A549 (cell line): Measurements from ENCODE around the gene KRT81. TPM values are rescaled to one million over a fixed set of nuclear protein-coding genes. Genes with fewer than 3 reads are reported as not detected.
A peak's percentile ranks its signal among the peaks of the same experiment; 100 is the strongest.

Source experiments
- ATAC-seq, 2 experiments: fragments of 200-7000 bp in 1 of 2; fragments of >200 bp in 1 of 2; cut with Nextera tagmentation in 1 of 2; cut with Tn5 transposase in 1 of 2; 3 replicates each; pipeline versions ENCODE4 v1.8.0 to v1.9.1; 2018 to 2020; ENCODE audit warnings: mild to moderate bottlenecking in 1 of 2, moderate library complexity in 1 of 2
- CTCF ChIA-PET: fragments of 300-600 bp; sonication (Branson Sonifier 250); formaldehyde crosslinking; extraction: SDS; loops from one replicate; lab custom pipeline; 2021; ENCODE audit warnings: antibody characterized with exemption, inconsistent platforms; lab: Yijun Ruan, JAX
- POLR2A ChIA-PET: fragments of 350-600 bp; formaldehyde crosslinking; extraction: SDS; loops from one replicate; lab custom pipeline; 2021; ENCODE audit warnings: antibody characterized with exemption, inconsistent platforms; lab: Yijun Ruan, JAX
- DNase-seq, 2 experiments: peaks; one replicate each; pipeline versions ENCODE4 v3.0.0 to v3.0.0-alpha.2; 2011 to 2016; ENCODE audit warnings: low read depth in 1 of 2, low spot score in 1 of 2
- FAIRE-seq: peaks from 2 replicates; lab custom pipeline; 2011; peaks lifted over from hg19 to GRCh38; lab: Jason Lieb, UNC
- H3K27ac ChIP-seq, 2 experiments: fragments of >200 bp; sonication (Bioruptor Twin); formaldehyde crosslinking; 3 replicates each; pipeline ENCODE4 v1.5.1; 2016 to 2017
- H3K4me1 ChIP-seq: fragments of >200 bp; sonication (Bioruptor Twin); formaldehyde crosslinking; 3 replicates; pipeline ENCODE4 v1.6.1; 2016
- H3K4me2 ChIP-seq: fragments of >200 bp; sonication (Bioruptor Twin); formaldehyde crosslinking; 3 replicates; pipeline ENCODE4 v1.6.1; 2016
- H3K4me3 ChIP-seq: fragments of >200 bp; sonication (Bioruptor Twin); formaldehyde crosslinking; 3 replicates; pipeline ENCODE4 v1.5.1; 2016
- H3K9me3 ChIP-seq: fragments of >200 bp; sonication (Bioruptor Twin); formaldehyde crosslinking; 3 replicates; pipeline ENCODE4 v1.6.1; 2016
- BHLHE40 ChIP-seq: IDR thresholded peaks from 2 replicates; pipeline ENCODE4 v1.6.1; 2012; ENCODE audit warnings: low read depth, low read length, inconsistent platforms
- CBX8 ChIP-seq: fragments of 200-600 bp; sonication (generic); IDR thresholded peaks from 2 replicates; pipeline ENCODE4 v1.6.1; 2016
- EP300 ChIP-seq, 2 experiments: fragments of >200 bp; sonication (Bioruptor Twin); formaldehyde crosslinking; IDR thresholded peaks; 2 replicates in 1 of 2; 3 replicates in 1 of 2; pipeline ENCODE4 v1.6.1; 2016 to 2017
- FOSB ChIP-seq: fragments of 250-450 bp; sonication (Bioruptor Pico); IDR thresholded peaks from 2 replicates; pipeline ENCODE4 v1.5.0; 2020; ENCODE audit warnings: mild to moderate bottlenecking, moderate library complexity
- FOSL2 ChIP-seq, 2 experiments: fragments of 450-650 bp in 1 of 2; fragments of >200 bp in 1 of 2; sonication (Bioruptor Twin) in 1 of 2; formaldehyde crosslinking; IDR thresholded peaks; 2 replicates each; pipeline versions ENCODE4 v1.5.0 to v1.6.1; 2016 to 2020; ENCODE audit warnings: mild to moderate bottlenecking in 1 of 2, moderate library complexity in 1 of 2
- HEYL ChIP-seq: fragments of 250-450 bp; sonication (Bioruptor Pico); IDR thresholded peaks from 2 replicates; pipeline ENCODE4 v1.8.0; 2021; ENCODE audit warnings: mild to moderate bottlenecking, moderate library complexity
- HMGXB4 ChIP-seq: fragments of 250-450 bp; sonication (Bioruptor Pico); IDR thresholded peaks from 2 replicates; pipeline ENCODE4 v1.5.0; 2021; ENCODE audit warnings: mild to moderate bottlenecking, moderate library complexity, borderline replicate concordance
- HOXA7 ChIP-seq: fragments of 250-450 bp; sonication (Bioruptor Pico); IDR thresholded peaks from 2 replicates; pipeline ENCODE4 v1.5.0; 2020; ENCODE audit warnings: mild to moderate bottlenecking, moderate library complexity
- KDM1A ChIP-seq: fragments of 200-600 bp; sonication (generic); IDR thresholded peaks from 2 replicates; pipeline ENCODE4 v1.6.1; 2016; ENCODE audit warnings: low read depth, mild to moderate bottlenecking
- KDM5A ChIP-seq: fragments of 200-600 bp; sonication (generic); IDR thresholded peaks from 2 replicates; pipeline ENCODE4 v1.6.1; 2016; ENCODE audit warnings: antibody characterized with exemption, mild to moderate bottlenecking
- MAFK ChIP-seq: fragments of 450-650 bp; IDR thresholded peaks from 2 replicates; pipeline ENCODE4 v1.6.1; 2014; ENCODE audit not compliant: partially characterized antibody
- MAX ChIP-seq: IDR thresholded peaks from 2 replicates; pipeline ENCODE4 v1.6.1; 2012
- MAZ ChIP-seq: fragments of 150-350 bp; IDR thresholded peaks from 2 replicates; pipeline ENCODE4 v1.6.1; 2014; ENCODE audit warnings: antibody characterized with exemption, low read depth, low read length, borderline replicate concordance
- NR3C1 ChIP-seq: fragments of >200 bp; sonication (Bioruptor Twin); formaldehyde crosslinking; IDR thresholded peaks from 3 replicates; pipeline ENCODE4 v1.6.1; 2017
- PBX3 ChIP-seq: IDR thresholded peaks from 2 replicates; pipeline ENCODE4 v1.6.1; 2012
- POLR2A ChIP-seq: IDR thresholded peaks from 2 replicates; pipeline ENCODE4 v1.6.1; 2012; ENCODE audit warnings: mild to moderate bottlenecking, low read length
- POLR2AphosphoS2 ChIP-seq: conservative IDR thresholded peaks from 2 replicates; pipeline ENCODE4 v1.6.1; 2012; ENCODE audit warnings: low read length, improper control_type of control experiment, inconsistent platforms
- RAD21 ChIP-seq, 2 experiments: fragments of >200 bp in 1 of 2; sonication (Bioruptor Twin) in 1 of 2; formaldehyde crosslinking in 1 of 2; IDR thresholded peaks in 1 of 2; conservative IDR thresholded peaks in 1 of 2; 2 replicates in 1 of 2; 3 replicates in 1 of 2; pipeline ENCODE4 v1.6.1; 2012 to 2018; ENCODE audit warnings: inconsistent platforms in 1 of 2
- RARB ChIP-seq: fragments of 250-450 bp; sonication (Bioruptor Pico); IDR thresholded peaks from 2 replicates; pipeline ENCODE4 v1.8.0; 2021; ENCODE audit warnings: mild to moderate bottlenecking, moderate library complexity
- REST ChIP-seq: fragments of 200-600 bp; sonication (generic); IDR thresholded peaks from 2 replicates; pipeline ENCODE4 v1.6.1; 2016; ENCODE audit warnings: antibody characterized with exemption, mild to moderate bottlenecking, moderate library complexity
- RFX5 ChIP-seq: fragments of 450-650 bp; IDR thresholded peaks from 2 replicates; pipeline ENCODE4 v1.7.1; 2014; ENCODE audit warnings: antibody characterized with exemption, mild to moderate bottlenecking, moderate library complexity
- SMC3 ChIP-seq: fragments of >200 bp; sonication (Bioruptor Twin); formaldehyde crosslinking; IDR thresholded peaks from 3 replicates; pipeline ENCODE4 v1.6.1; 2018; ENCODE audit warnings: inconsistent platforms
- TFCP2L1 ChIP-seq: fragments of 250-450 bp; sonication (Bioruptor Pico); IDR thresholded peaks from 2 replicates; pipeline ENCODE4 v1.5.0; 2021; ENCODE audit warnings: mild to moderate bottlenecking
- ZFP36 ChIP-seq: fragments of 450-650 bp; IDR thresholded peaks from 2 replicates; pipeline ENCODE4 v1.6.1; 2014; ENCODE audit warnings: borderline replicate concordance; ENCODE audit not compliant: partially characterized antibody
- WGBS: methylation state at CpG from one replicate; pipeline ENCODE4 v1.1.6; 2017; ENCODE audit errors: missing lambda C conversion rate; 5-methylcytosine and 5-hydroxymethylcytosine counted together
- polyA plus RNA-seq, 4 experiments: library from polyadenylated mRNA; depleted of rRNA in 3 of 4; stranded (reverse); fragments of >200 nt; fragmentation: RNase III in 1 of 4; extraction: RNeasy Plus Mini Kit Qiagen cat#74134 plus additional on column Dnase treatment in 1 of 4; gene quantifications; 2 replicates in 3 of 4; 3 replicates in 1 of 4; pipeline ENCODE4 v1.2.3, GENCODE V29; 2011 to 2017

The KRT81 gene
- polyA plus RNA-seq, 2 of the 4 experiments (the other 2 are of a cell fraction), result 1,799 to 3,643 TPM

GRCh38 chr12:52244615-52244994, 46.7 kb downstream of the KRT81 start:
- H3K4me2 ChIP-seq, result peak overlapping the region; percentile 99
- peak in 1 of 2 experiments; percentile 62 for DNase-seq
- peaks cover 100% of the 10 kb centered on the region for H3K4me1 ChIP-seq
- no peaks in the 10 kb centered on the region for H3K9me3 ChIP-seq
- TF ChIP-seq ZFP36 (no peak), NR3C1 (no peak), MAX (no peak), FOSL2 (IDR thresholded peaks at IDR 0.05) (no peak), FOSL2 (CRISPR knock-in tag; IDR thresholded peaks at IDR 0.05) (peak; percentile 3; the same call in 1 of the 2 replicates), KDM1A (no peak), POLR2A (no peak), SMC3 (no peak), POLR2AphosphoS2 (peak; percentile 54), HOXA7 (peak; percentile 89), RAD21 (conservative IDR thresholded peaks at IDR 0.05 in 1 of 2, IDR thresholded peaks at IDR 0.05 in 1 of 2) (no peak), REST (no peak), RFX5 (no peak), HMGXB4 (CRISPR knock-in tag) (no peak; the same call in 1 of the 2 replicates), PBX3 (peak; percentile 5; the same call in 1 of the 2 replicates), EP300 (IDR thresholded peaks at IDR 0.05) (no peak), MAFK (no peak), FOSB (CRISPR knock-in tag) (no peak), TFCP2L1 (CRISPR knock-in tag) (0 out of 2 replicates have a peak, but pooled peaks have one; percentile 18)
- CTCF ChIA-PET, result interaction anchor here (0.8 to 14.8 kb wide), 23 partner anchors 9 to 640 kb away, joined by 3 to 321 read pairs (median 7); partner anchors contain the start of genes KRT7, KRT80 and KRT86
- peak in 1 of 2 experiments; percentile 2; a peak in 3 of 6 replicates for ATAC-seq
- FAIRE-seq, result no peak
- POLR2A ChIA-PET, result interaction anchor here (0.6 to 18.5 kb wide), 14 partner anchors 9 to 635 kb away, joined by 3 to 383 read pairs (median 5); partner anchors contain the start of genes KRT7, KRT80 and KRT86
- H3K27ac ChIP-seq, result peak overlapping the region; percentile 92 to 97
- 30% methylated on average over 3 of the region's 3 CpGs for WGBS
- peak overlapping the region; percentile 24; the same call in 1 of the 3 replicates for H3K4me3 ChIP-seq

GRCh38 chr12:52243856-52244614, 47.3 kb downstream of the KRT81 start:
- ATAC-seq (peak; percentile 22 to 31), FAIRE-seq (peak; percentile 77), DNase-seq (peak; percentile 92 to 93)
- Histone ChIP-seq H3K27ac (peak overlapping the region; percentile 92 to 97), H3K9me3 (no peaks in the 10 kb centered on the region), H3K4me3 (peak overlapping the region; percentile 24; the same call in 1 of the 3 replicates), H3K4me1 (peaks cover 100% of the 10 kb centered on the region), H3K4me2 (peak overlapping the region; percentile 99)
- 1% methylated on average over 10 of the region's 12 CpGs for WGBS
- CTCF ChIA-PET, result interaction anchor here (0.5 to 14.8 kb wide), 24 partner anchors 9 to 641 kb away, joined by 3 to 321 read pairs (median 7); partner anchors contain the start of genes KRT7, KRT80 and KRT86
- POLR2A ChIA-PET, result interaction anchor here (0.6 to 18.5 kb wide), 12 partner anchors 9 to 712 kb away, joined by 3 to 383 read pairs (median 5); partner anchors contain the start of genes KRT7 and KRT86
- TF ChIP-seq FOSB (CRISPR knock-in tag) (peak; percentile 90), ZFP36 (no peak), RARB (no peak), SMC3 (peak; percentile 27; the same call in 1 of the 3 replicates), KDM5A (no peak), CBX8 (no peak), BHLHE40 (no peak), REST (0 out of 2 replicates have a peak, but pooled peaks have one; percentile 34), MAZ (peak; percentile 29; the same call in 1 of the 2 replicates), HEYL (CRISPR knock-in tag) (peak; percentile 35; the same call in 1 of the 2 replicates), POLR2AphosphoS2 (peak; percentile 100)
